ENCODE data around the gene PACS1.

DNA sequence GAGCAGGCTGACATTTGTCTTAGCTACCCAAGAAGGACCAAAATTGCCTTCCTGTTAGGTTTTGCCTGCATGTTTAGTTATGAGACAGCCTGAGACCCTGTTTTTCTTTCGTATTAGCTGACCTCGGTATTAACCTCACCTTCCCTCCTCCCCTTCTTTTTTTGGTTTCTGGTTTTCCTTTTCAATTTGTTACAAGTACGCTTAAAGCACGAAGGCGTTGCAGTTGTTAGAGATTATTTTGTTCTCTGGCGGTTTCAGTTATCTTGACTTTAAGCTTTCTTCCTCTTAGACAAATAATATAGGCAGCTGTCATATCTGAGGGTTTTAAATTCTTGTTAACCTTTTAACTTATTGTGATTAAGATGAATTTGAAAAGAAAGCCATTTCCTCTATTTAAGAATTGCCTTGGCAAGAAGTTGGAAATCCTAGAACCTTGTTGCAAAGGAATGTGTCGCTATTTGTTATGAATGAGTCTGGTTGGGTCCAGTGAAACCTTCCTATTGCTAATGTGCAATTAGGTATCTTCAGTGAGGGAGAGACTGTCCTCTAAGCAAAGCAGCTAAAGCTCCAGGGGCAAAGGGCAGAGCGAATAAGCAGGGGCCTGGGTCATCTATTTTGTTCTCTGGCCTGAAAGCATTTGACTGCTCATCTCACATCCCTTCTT, 45.7 kb downstream of the PACS1 start:
- TF ChIP-seq, protein P1, sequence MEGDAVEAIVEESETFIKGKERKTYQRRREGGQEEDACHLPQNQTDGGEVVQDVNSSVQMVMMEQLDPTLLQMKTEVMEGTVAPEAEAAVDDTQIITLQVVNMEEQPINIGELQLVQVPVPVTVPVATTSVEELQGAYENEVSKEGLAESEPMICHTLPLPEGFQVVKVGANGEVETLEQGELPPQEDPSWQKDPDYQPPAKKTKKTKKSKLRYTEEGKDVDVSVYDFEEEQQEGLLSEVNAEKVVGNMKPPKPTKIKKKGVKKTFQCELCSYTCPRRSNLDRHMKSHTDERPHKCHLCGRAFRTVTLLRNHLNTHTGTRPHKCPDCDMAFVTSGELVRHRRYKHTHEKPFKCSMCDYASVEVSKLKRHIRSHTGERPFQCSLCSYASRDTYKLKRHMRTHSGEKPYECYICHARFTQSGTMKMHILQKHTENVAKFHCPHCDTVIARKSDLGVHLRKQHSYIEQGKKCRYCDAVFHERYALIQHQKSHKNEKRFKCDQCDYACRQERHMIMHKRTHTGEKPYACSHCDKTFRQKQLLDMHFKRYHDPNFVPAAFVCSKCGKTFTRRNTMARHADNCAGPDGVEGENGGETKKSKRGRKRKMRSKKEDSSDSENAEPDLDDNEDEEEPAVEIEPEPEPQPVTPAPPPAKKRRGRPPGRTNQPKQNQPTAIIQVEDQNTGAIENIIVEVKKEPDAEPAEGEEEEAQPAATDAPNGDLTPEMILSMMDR (IDR thresholded peaks at IDR 0.05; ENCODE audit: low read length), result no peak
- no peak for TF ChIP-seq EZH2phosphoT487 (IDR thresholded peaks at IDR 0.05; ENCODE audit: low read length)
- no peak for TF ChIP-seq EZH2 (optimal IDR thresholded peaks at IDR 0.05; ENCODE audit: low read depth, low read length)

Data from MM.1S (cell line).